HG03095 (cell line): ENCODE measurements around the gene PRSS2.

ENCODE experiments used
- ATAC-seq: cut with Tn5 transposase; IDR thresholded peaks from one replicate; pipeline ENCODE4 v1.9.1; 2021; ENCODE audit warnings: moderate library complexity; ENCODE audit not compliant: unreplicated experiment

PRSS2 gene

DNA sequence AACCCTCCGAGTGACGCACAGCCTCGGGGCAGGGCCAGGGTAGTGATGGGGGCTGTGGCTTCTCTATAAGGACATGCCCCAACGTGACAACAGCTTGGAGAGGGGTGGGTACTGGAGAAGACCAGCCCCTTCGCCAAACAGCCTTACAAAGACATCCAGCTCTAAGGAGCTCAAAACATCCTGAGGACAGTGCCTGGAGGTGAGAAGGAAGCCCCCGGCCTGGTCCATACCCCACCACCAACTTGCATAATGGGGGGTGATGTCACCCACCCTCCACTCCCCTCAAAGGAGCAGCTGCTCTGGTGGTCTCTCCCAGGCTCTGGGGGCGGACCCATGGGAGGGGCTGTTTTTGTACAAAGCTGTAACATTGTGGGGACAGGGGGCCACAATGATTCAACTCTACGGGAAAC, 15.1 kb downstream of the PRSS2 start:
- ATAC-seq, result no peak

- ATAC-seq, result no peak
These were observed 16.4 kb downstream of the PRSS2 start for GRCh38 chr7:142787034-142787768.

DNA sequence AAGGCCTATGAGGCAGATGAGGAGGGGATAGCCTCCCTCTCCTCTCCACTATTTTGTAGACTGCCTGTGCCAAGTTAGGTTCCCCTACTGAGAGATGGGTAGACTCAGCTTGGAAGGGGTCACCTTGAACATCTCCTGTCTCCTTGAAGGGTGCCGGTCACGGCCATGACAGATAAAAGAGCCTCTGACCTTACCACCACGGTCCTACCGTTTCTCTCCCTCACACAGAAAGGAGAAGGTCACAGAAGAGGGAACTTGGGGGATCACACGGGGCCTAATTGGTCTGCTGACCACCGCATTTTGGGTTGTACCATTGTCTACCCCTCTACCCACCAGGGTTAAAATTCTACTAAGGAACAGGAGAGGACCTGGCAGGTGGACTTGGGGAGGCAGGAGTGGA, 17.0 kb downstream of the PRSS2 start:
- ATAC-seq, result no peak

GRCh38 chr7:142788303-142789289, 17.8 kb downstream of the PRSS2 start:
- no peak for ATAC-seq

DNA sequence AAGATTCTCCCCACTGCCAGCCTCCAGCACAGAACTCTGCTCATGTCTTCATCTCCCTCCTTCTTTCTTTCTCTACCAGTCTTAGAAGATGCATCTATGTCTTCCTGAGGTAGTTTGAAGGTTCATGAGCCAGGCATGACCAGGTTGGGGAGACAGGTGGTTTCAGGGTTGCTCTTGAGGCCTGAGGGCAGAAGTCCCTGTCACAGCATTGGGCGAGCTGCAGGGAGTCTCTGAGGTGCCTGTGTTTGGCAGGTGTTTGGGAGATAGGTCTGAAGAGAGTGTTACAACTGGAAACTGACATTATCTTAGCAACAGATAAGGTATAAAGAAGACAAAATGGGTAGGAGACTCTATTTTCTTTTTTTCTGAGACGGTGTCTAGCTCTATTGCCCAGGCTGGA, 18.7 kb downstream of the PRSS2 start:
- no peak for ATAC-seq

GRCh38 chr7:142790056-142790455, 19.3 kb downstream of the PRSS2 start:
- no peak for ATAC-seq

GRCh38 chr7:142790555-142790954, 19.8 kb downstream of the PRSS2 start:
- ATAC-seq, result no peak

- no peak for ATAC-seq
These were observed 20.7 kb downstream of the PRSS2 start for GRCh38 chr7:142791502-142791901.

DNA sequence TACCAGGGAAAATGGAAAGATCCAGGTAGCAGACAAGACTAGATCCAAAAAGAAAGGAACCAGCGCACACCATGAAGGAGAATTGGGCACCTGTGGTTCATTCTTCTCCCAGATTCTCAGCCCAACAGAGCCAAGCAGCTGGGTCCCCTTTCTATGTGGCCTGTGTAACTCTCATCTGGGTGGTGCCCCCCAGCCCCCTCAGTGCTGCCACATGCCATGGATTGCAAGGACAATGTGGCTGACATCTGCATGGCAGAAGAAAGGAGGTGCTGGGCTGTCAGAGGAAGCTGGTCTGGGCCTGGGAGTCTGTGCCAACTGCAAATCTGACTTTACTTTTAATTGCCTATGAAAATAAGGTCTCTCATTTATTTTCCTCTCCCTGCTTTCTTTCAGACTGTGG, 21.4 kb downstream of the PRSS2 start:
- no peak for ATAC-seq

DNA sequence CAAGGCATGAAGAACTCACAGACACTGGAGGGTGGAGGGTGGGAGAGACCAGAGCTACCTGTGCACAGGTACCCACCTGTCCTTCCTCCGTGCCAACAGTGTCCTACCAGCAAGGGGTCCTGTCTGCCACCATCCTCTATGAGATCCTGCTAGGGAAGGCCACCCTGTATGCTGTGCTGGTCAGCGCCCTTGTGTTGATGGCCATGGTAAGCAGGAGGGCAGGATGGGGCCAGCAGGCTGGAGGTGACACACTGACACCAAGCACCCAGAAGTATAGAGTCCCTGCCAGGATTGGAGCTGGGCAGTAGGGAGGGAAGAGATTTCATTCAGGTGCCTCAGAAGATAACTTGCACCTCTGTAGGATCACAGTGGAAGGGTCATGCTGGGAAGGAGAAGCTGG, 21.8 kb downstream of the PRSS2 start:
- no peak for ATAC-seq

DNA sequence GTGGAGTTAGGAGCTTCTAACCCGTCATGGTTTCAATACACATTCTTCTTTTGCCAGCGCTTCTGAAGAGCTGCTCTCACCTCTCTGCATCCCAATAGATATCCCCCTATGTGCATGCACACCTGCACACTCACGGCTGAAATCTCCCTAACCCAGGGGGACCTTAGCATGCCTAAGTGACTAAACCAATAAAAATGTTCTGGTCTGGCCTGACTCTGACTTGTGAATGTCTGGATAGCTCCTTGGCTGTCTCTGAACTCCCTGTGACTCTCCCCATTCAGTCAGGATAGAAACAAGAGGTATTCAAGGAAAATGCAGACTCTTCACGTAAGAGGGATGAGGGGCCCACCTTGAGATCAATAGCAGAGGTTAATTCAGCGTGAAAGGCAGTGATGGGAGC, 22.4 kb downstream of the PRSS2 start:
- ATAC-seq, result no peak

DNA sequence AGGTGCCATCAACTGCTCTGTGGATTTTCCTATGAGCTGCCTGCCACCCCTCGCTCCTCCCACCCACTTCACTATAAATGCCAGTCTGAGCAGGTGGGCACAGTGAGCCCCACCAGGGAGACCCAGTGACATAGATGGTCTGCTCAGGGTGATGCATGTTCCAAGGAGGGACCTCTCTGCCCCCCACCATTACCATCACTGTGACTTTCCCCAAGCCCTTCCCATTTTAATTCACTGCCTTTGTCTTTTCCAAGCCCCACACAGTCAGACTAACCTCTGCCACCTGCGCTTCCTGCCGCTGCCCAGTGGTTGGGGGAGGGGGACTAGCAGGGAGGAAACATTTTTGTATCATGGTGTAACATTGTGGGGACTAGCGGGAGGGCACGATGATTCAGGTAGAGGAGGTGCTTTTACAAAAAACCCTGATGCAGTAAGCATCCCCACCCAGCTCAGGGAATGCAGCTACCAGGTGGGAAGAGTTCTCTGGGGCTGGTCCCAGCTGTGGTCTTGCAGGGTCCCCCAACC, 24.6 kb downstream of the PRSS2 start:
- ATAC-seq, result no peak

DNA sequence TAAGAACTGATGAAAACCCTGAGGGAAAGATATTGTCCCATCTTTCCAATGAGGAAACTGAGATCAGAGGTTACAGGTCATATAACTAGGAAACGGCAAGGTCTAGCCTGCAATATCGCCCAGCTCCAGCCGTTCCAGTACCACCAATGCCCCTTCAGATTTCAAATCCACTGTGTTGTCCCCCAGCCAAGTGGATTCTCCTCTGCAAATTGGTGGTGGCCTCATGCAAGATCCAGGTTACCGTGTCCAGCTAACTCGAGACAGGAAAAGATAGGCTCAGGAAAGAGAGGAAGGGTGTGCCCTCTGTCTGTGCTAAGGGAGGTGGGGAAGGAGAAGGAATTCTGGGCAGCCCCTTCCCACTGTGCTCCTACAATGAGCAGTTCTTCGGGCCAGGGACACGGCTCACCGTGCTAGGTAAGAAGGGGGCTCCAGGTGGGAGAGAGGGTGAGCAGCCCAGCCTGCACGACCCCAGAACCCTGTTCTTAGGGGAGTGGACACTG, 25.3 kb downstream of the PRSS2 start:
- no peak for ATAC-seq

DNA sequence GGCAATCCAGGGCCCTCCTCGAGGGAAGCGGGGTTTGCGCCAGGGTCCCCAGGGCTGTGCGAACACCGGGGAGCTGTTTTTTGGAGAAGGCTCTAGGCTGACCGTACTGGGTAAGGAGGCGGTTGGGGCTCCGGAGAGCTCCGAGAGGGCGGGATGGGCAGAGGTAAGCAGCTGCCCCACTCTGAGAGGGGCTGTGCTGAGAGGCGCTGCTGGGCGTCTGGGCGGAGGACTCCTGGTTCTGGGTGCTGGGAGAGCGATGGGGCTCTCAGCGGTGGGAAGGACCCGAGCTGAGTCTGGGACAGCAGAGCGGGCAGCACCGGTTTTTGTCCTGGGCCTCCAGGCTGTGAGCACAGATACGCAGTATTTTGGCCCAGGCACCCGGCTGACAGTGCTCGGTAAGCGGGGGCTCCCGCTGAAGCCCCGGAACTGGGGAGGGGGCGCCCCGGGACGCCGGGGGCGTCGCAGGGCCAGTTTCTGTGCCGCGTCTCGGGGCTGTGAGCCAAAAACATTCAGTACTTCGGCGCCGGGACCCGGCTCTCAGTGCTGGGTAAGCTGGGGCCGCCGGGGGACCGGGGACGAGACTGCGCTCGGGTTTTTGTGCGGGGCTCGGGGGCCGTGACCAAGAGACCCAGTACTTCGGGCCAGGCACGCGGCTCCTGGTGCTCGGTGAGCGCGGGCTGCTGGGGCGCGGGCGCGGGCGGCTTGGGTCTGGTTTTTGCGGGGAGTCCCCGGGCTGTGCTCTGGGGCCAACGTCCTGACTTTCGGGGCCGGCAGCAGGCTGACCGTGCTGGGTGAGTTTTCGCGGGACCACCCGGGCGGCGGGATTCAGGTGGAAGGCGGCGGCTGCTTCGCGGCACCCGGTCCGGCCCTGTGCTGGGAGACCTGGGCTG, 26.0 kb downstream of the PRSS2 start:
- peak; percentile 42 for ATAC-seq

DNA sequence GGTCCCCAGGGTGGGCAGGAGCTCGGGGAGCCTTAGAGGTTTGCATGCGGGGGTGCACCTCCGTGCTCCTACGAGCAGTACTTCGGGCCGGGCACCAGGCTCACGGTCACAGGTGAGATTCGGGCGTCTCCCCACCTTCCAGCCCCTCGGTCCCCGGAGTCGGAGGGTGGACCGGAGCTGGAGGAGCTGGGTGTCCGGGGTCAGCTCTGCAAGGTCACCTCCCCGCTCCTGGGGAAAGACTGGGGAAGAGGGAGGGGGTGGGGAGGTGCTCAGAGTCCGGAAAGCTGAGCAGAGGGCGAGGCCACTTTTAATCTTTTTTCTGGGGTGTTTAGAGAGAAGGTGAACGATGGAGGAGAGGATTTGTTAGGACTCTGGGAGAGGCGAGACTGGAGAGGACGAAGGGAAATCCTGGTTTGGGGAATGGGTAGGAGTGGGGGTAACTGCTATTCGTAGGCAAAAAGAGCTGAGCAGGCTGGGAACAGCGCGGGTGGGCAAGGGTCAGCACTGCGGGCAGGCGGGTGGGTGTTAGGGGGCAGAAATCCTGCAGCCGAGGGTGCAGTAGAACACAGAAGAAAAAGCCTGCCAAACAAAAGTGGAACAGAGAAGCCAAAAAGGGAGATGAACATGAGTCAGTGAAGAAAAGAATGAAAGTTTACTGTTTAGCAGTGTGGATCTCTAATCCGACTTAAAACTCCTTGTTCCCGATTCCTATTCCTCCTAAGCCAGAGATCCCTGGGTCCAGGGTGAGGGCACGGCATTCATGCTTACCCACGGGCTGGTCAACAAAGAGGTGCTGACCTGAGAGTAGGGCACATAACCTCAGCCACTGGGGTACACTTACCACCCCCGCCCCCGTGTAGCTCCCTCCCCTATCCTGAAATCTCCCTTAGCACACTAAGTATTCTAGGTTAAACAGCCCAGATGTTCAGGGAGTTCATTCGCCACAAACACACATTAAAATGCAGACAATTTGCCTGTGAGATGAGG, 26.9 kb downstream of the PRSS2 start:
- ATAC-seq, result peak; percentile 30

GRCh38 chr7:142798451-142799436, 28.0 kb downstream of the PRSS2 start:
- no peak for ATAC-seq

- ATAC-seq, result no peak
These were observed 28.7 kb downstream of the PRSS2 start for GRCh38 chr7:142799437-142799835.

- ATAC-seq, result no peak
These were observed 29.3 kb downstream of the PRSS2 start for GRCh38 chr7:142800088-142800487.
